ENCODE measurements around the gene CDKN1A. TPM values are rescaled to one million over a fixed set of nuclear protein-coding genes. Genes with fewer than 3 reads are reported as not detected.

The CDKN1A gene
- polyA plus RNA-seq, 1 donor from 2014 or later, result 23.0 TPM

GRCh38 chr6:36655085-36655724 lies 23.3 kb upstream of the CDKN1A start:
- Histone ChIP-seq H3K9me3 (ENCODE audit: low read length) (no peaks in the 10 kb centered on the region), H3K27ac (ENCODE audit: low read length) (no peak overlapping the region), H4K20me1 (ENCODE audit: insufficient read depth) (no peaks in the 10 kb centered on the region), H3K9me2 (ENCODE audit: insufficient read depth, low read length) (no peaks in the 10 kb centered on the region), H2AFZ (ENCODE audit: low read depth, low read length) (no peak overlapping the region), H3K36me3 (ENCODE audit: insufficient read depth, low read length) (no peaks in the 10 kb centered on the region), H3K79me2 (replicated peaks; ENCODE audit: insufficient read depth, low read length) (no peaks in the 10 kb centered on the region), H3F3A (ENCODE audit: insufficient read depth, low read length, poor library complexity, severe bottlenecking) (no peaks in the 10 kb centered on the region), H3K9ac (ENCODE audit: low read length) (no peak overlapping the region), H3K27me3 (ENCODE audit: insufficient read depth, low read depth, low read length) (no peaks in the 10 kb centered on the region), H3K4me3 (ENCODE audit: low read length) (no peak overlapping the region), H3K4me2 (ENCODE audit: low read length) (no peak overlapping the region)
- TF ChIP-seq SMC3 (conservative IDR thresholded peaks at IDR 0.05; ENCODE audit: poor library complexity) (no peak), TAF1 (IDR thresholded peaks at IDR 0.05; ENCODE audit: low read depth) (no peak), REST (IDR thresholded peaks at IDR 0.05; ENCODE audit: borderline replicate concordance) (no peak), RAD21 (conservative IDR thresholded peaks at IDR 0.05) (no peak), POLR2AphosphoS5 (IDR thresholded peaks at IDR 0.05) (no peak), EZH2 (IDR thresholded peaks at IDR 0.05; ENCODE audit: borderline replicate concordance, insufficient read depth, low read length, poor library complexity, severe bottlenecking) (no peak), MXI1 (conservative IDR thresholded peaks at IDR 0.05; ENCODE audit: poor library complexity, severe bottlenecking) (no peak), CTCF (IDR thresholded peaks at IDR 0.05; ENCODE audit: poor library complexity, severe bottlenecking) (no peak), EP300 (conservative IDR thresholded peaks at IDR 0.05; ENCODE audit: poor library complexity, severe bottlenecking) (no peak)

- TF ChIP-seq REST (IDR thresholded peaks at IDR 0.05; ENCODE audit: borderline replicate concordance) (no peak), POLR2AphosphoS5 (IDR thresholded peaks at IDR 0.05) (no peak), CTCF (IDR thresholded peaks at IDR 0.05; ENCODE audit: poor library complexity, severe bottlenecking) (no peak), EZH2 (IDR thresholded peaks at IDR 0.05; ENCODE audit: borderline replicate concordance, insufficient read depth, low read length, poor library complexity, severe bottlenecking) (no peak), TAF1 (IDR thresholded peaks at IDR 0.05; ENCODE audit: low read depth) (no peak), MXI1 (conservative IDR thresholded peaks at IDR 0.05; ENCODE audit: poor library complexity, severe bottlenecking) (no peak), SMC3 (conservative IDR thresholded peaks at IDR 0.05; ENCODE audit: poor library complexity) (no peak), EP300 (conservative IDR thresholded peaks at IDR 0.05; ENCODE audit: poor library complexity, severe bottlenecking) (no peak), RAD21 (conservative IDR thresholded peaks at IDR 0.05) (no peak)
- Histone ChIP-seq H3K9me2 (ENCODE audit: insufficient read depth, low read length) (no peaks in the 10 kb centered on the region), H3K27me3 (ENCODE audit: insufficient read depth, low read depth, low read length) (no peaks in the 10 kb centered on the region), H3K79me2 (replicated peaks; ENCODE audit: insufficient read depth, low read length) (no peaks in the 10 kb centered on the region), H2AFZ (ENCODE audit: low read depth, low read length) (no peak overlapping the region), H3K27ac (ENCODE audit: low read length) (no peak overlapping the region), H3K9ac (ENCODE audit: low read length) (no peak overlapping the region), H3K4me2 (ENCODE audit: low read length) (no peak overlapping the region), H3F3A (ENCODE audit: insufficient read depth, low read length, poor library complexity, severe bottlenecking) (no peaks in the 10 kb centered on the region), H3K4me3 (ENCODE audit: low read length) (no peak overlapping the region), H3K9me3 (ENCODE audit: low read length) (no peaks in the 10 kb centered on the region), H3K36me3 (ENCODE audit: insufficient read depth, low read length) (no peaks in the 10 kb centered on the region), H4K20me1 (ENCODE audit: insufficient read depth) (no peaks in the 10 kb centered on the region)
These were observed 22.1 kb upstream of the CDKN1A start for GRCh38 chr6:36656441-36656840.

Data from neural cell (in vitro differentiated cells).